HepG2 (cell line): ENCODE data around the gene DOCK4. TPM values are rescaled to one million over a fixed set of nuclear protein-coding genes. Genes with fewer than 3 reads are reported as not detected.

Source experiments
- CBX5 ChIP-seq: sonication (generic); formaldehyde crosslinking; IDR thresholded peaks from 2 replicates; pipeline ENCODE4 v1.4.0; 2020; ENCODE audit warnings: missing genetic modification reagents, borderline replicate concordance
- KDM3A ChIP-seq: IDR thresholded peaks from 2 replicates; pipeline ENCODE4 v1.6.1; 2018; ENCODE audit warnings: low read depth, missing compliant biosample characterization
- NFE2L2 ChIP-seq: fragments of 150-350 bp; IDR thresholded peaks from 2 replicates; pipeline ENCODE4 v1.6.1; 2014; ENCODE audit warnings: low read length
- ZC3H13 ChIP-seq: sonication (generic); formaldehyde crosslinking; IDR thresholded peaks from 2 replicates; pipeline ENCODE4 v1.8.1; 2023; ENCODE audit warnings: mild to moderate bottlenecking, missing genetic modification reagents, moderate library complexity
- ZFP1 ChIP-seq: IDR thresholded peaks from 2 replicates; pipeline ENCODE4 v1.6.1; 2016
- ZNF180 ChIP-seq: sonication (generic); formaldehyde crosslinking; IDR thresholded peaks from 2 replicates; pipeline ENCODE4 v1.4.0; 2020; ENCODE audit warnings: low read depth, missing genetic modification reagents, borderline replicate concordance
- ZNF891 ChIP-seq: sonication (generic); formaldehyde crosslinking; IDR thresholded peaks from 2 replicates; pipeline ENCODE4 v1.5.0; 2020; ENCODE audit warnings: mild to moderate bottlenecking, missing genetic modification reagents
- polyA plus RNA-seq, 8 experiments: library from polyadenylated mRNA; depleted of rRNA in 3 of 8; stranded (reverse) in 7 of 8; unstranded in 1 of 8; fragments of >200 nt; fragmentation: Illumina TruSeq in 4 of 8; extraction: Trizol in 4 of 8; gene quantifications; 2 replicates each; pipeline versions ENCODE4 v1.2.1 to v1.2.3, GENCODE V29; 2011 to 2016; ENCODE audit warnings: low read depth in 4 of 8, missing spikeins in 1 of 8, mixed read lengths in 1 of 8; ENCODE audit not compliant: insufficient read depth in 1 of 8
- total RNA-seq, 5 experiments: library from RNA; depleted of rRNA; stranded (reverse); fragments of >200 nt; fragmentation: Illumina TruSeq; extraction: Trizol; gene quantifications; 2 replicates each; pipeline ENCODE4 v1.2.3, GENCODE V29; 2016; ENCODE audit warnings: low read depth in 1 of 5
- TF ChIP-seq, protein P1 (sequence below): sonication (generic); formaldehyde crosslinking; conservative IDR thresholded peaks from 2 replicates; pipeline ENCODE4 v1.8.0; 2022; ENCODE audit warnings: low read depth, missing genetic modification reagents
- TF ChIP-seq, protein P2 (sequence below): sonication (generic); formaldehyde crosslinking; IDR thresholded peaks from 2 replicates; pipeline ENCODE4 v1.4.0; 2020; ENCODE audit warnings: missing genetic modification reagents
- TF ChIP-seq, protein P3 (sequence below): sonication (generic); formaldehyde crosslinking; conservative IDR thresholded peaks from 2 replicates; pipeline ENCODE4 v1.4.0; 2020; ENCODE audit warnings: mild to moderate bottlenecking, missing genetic modification reagents, moderate library complexity
- TF ChIP-seq, protein P4 (sequence below): sonication (generic); formaldehyde crosslinking; IDR thresholded peaks from 2 replicates; pipeline ENCODE4 v1.4.0; 2020; ENCODE audit warnings: missing genetic modification reagents; ENCODE audit errors: not compliant biosample characterization
- TF ChIP-seq, protein P5 (sequence below): sonication (generic); formaldehyde crosslinking; IDR thresholded peaks from 2 replicates; pipeline ENCODE4 v1.5.1; 2020; ENCODE audit warnings: missing genetic modification reagents, mild to moderate bottlenecking, borderline replicate concordance
- TF ChIP-seq, protein P6 (sequence below): sonication (generic); formaldehyde crosslinking; IDR thresholded peaks from 2 replicates; pipeline ENCODE4 v1.4.0; 2020; ENCODE audit warnings: missing genetic modification reagents

The DOCK4 gene
- total and polyA plus RNA-seq, 2 of the 13 experiments (the other 11 are each of a cell fraction or from before 2014, with no cell fraction given), result 13.5 to 17.4 TPM

DNA sequence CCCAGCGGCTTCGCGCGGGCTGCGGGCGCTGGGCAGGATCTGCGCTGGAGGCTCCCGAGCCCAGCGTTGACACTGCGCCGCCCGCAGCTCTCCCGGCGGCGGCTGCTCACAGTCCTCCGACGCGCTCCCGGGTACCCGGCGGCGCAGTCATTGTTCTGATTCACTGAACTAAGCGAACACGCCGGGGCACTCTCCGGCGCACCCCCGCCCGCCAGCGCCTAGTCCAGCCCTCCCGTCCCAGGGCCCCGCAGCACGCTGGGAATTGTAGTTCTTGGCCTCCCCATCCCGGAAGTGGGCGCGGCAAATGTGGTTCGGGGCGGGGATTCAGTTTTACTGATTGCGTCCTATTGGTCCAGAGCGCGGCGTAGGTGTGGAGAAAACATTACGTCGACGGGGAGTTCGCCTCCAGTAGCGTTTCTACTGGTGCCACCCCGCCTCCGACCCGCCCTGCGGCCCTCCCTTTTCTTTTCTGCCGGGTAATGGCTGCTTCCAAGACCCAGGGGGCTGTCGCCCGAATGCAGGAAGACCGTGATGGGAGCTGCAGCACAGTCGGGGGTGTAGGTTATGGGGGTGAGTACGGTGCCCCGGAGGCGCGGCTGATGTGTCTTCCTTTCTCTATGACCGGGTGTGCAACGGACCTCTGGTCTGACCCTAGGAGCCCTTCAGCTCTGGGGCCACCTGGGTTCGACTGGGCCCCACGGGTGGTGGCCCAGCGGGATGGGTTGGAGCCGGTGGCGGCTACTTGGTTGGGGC lies at the start of gene DOCK4, which contains the start of gene ZNF277 (continued):
- TF ChIP-seq, protein P1, sequence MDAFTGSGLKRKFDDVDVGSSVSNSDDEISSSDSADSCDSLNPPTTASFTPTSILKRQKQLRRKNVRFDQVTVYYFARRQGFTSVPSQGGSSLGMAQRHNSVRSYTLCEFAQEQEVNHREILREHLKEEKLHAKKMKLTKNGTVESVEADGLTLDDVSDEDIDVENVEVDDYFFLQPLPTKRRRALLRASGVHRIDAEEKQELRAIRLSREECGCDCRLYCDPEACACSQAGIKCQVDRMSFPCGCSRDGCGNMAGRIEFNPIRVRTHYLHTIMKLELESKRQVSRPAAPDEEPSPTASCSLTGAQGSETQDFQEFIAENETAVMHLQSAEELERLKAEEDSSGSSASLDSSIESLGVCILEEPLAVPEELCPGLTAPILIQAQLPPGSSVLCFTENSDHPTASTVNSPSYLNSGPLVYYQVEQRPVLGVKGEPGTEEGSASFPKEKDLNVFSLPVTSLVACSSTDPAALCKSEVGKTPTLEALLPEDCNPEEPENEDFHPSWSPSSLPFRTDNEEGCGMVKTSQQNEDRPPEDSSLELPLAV (CRISPR knock-in tag), result no peak
- TF ChIP-seq, protein P2, sequence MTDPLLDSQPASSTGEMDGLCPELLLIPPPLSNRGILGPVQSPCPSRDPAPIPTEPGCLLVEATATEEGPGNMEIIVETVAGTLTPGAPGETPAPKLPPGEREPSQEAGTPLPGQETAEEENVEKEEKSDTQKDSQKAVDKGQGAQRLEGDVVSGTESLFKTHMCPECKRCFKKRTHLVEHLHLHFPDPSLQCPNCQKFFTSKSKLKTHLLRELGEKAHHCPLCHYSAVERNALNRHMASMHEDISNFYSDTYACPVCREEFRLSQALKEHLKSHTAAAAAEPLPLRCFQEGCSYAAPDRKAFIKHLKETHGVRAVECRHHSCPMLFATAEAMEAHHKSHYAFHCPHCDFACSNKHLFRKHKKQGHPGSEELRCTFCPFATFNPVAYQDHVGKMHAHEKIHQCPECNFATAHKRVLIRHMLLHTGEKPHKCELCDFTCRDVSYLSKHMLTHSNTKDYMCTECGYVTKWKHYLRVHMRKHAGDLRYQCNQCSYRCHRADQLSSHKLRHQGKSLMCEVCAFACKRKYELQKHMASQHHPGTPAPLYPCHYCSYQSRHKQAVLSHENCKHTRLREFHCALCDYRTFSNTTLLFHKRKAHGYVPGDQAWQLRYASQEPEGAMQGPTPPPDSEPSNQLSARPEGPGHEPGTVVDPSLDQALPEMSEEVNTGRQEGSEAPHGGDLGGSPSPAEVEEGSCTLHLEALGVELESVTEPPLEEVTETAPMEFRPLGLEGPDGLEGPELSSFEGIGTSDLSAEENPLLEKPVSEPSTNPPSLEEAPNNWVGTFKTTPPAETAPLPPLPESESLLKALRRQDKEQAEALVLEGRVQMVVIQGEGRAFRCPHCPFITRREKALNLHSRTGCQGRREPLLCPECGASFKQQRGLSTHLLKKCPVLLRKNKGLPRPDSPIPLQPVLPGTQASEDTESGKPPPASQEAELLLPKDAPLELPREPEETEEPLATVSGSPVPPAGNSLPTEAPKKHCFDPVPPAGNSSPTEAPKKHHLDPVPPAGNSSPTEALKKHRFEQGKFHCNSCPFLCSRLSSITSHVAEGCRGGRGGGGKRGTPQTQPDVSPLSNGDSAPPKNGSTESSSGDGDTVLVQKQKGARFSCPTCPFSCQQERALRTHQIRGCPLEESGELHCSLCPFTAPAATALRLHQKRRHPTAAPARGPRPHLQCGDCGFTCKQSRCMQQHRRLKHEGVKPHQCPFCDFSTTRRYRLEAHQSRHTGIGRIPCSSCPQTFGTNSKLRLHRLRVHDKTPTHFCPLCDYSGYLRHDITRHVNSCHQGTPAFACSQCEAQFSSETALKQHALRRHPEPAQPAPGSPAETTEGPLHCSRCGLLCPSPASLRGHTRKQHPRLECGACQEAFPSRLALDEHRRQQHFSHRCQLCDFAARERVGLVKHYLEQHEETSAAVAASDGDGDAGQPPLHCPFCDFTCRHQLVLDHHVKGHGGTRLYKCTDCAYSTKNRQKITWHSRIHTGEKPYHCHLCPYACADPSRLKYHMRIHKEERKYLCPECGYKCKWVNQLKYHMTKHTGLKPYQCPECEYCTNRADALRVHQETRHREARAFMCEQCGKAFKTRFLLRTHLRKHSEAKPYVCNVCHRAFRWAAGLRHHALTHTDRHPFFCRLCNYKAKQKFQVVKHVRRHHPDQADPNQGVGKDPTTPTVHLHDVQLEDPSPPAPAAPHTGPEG, result peak; percentile 60; the same call in 1 of the 2 replicates
- TF ChIP-seq, protein P3, sequence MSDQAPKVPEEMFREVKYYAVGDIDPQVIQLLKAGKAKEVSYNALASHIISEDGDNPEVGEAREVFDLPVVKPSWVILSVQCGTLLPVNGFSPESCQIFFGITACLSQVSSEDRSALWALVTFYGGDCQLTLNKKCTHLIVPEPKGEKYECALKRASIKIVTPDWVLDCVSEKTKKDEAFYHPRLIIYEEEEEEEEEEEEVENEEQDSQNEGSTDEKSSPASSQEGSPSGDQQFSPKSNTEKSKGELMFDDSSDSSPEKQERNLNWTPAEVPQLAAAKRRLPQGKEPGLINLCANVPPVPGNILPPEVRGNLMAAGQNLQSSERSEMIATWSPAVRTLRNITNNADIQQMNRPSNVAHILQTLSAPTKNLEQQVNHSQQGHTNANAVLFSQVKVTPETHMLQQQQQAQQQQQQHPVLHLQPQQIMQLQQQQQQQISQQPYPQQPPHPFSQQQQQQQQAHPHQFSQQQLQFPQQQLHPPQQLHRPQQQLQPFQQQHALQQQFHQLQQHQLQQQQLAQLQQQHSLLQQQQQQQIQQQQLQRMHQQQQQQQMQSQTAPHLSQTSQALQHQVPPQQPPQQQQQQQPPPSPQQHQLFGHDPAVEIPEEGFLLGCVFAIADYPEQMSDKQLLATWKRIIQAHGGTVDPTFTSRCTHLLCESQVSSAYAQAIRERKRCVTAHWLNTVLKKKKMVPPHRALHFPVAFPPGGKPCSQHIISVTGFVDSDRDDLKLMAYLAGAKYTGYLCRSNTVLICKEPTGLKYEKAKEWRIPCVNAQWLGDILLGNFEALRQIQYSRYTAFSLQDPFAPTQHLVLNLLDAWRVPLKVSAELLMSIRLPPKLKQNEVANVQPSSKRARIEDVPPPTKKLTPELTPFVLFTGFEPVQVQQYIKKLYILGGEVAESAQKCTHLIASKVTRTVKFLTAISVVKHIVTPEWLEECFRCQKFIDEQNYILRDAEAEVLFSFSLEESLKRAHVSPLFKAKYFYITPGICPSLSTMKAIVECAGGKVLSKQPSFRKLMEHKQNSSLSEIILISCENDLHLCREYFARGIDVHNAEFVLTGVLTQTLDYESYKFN (CRISPR knock-in tag), result peak; percentile 12; the same call in 1 of the 2 replicates
- TF ChIP-seq KDM3A, result peak; percentile 29; the same call in 1 of the 2 replicates
- TF ChIP-seq ZNF891 (CRISPR knock-in tag), result no peak; the same call in 1 of the 2 replicates
- TF ChIP-seq ZNF180 (CRISPR knock-in tag), result no peak
- no peak for TF ChIP-seq NFE2L2
- TF ChIP-seq, protein P4, sequence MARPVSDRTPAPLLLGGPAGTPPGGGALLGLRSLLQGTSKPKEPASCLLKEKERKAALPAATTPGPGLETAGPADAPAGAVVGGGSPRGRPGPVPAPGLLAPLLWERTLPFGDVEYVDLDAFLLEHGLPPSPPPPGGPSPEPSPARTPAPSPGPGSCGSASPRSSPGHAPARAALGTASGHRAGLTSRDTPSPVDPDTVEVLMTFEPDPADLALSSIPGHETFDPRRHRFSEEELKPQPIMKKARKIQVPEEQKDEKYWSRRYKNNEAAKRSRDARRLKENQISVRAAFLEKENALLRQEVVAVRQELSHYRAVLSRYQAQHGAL (CRISPR knock-in tag), result no peak
- TF ChIP-seq CBX5, result no peak; the same call in 1 of the 2 replicates
- TF ChIP-seq, protein P5, sequence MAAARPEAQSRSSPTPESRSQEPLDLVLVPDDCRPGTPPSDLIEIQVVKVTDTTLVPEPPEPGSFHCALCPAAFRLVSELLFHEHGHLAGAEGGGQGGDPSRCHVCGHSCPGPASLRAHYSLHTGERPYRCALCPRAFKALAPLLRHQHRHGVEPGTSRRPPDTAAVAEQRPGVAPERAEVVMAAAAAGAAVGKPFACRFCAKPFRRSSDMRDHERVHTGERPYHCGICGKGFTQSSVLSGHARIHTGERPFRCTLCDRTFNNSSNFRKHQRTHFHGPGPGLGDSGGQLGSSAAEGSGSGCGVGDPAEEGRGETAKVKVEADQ (CRISPR knock-in tag), result no peak; the same call in 1 of the 2 replicates
- 0 out of 2 replicates have a peak, but pooled peaks have one; percentile 62 for TF ChIP-seq ZC3H13
- TF ChIP-seq ZFP1, result no peak
- TF ChIP-seq, protein P6, sequence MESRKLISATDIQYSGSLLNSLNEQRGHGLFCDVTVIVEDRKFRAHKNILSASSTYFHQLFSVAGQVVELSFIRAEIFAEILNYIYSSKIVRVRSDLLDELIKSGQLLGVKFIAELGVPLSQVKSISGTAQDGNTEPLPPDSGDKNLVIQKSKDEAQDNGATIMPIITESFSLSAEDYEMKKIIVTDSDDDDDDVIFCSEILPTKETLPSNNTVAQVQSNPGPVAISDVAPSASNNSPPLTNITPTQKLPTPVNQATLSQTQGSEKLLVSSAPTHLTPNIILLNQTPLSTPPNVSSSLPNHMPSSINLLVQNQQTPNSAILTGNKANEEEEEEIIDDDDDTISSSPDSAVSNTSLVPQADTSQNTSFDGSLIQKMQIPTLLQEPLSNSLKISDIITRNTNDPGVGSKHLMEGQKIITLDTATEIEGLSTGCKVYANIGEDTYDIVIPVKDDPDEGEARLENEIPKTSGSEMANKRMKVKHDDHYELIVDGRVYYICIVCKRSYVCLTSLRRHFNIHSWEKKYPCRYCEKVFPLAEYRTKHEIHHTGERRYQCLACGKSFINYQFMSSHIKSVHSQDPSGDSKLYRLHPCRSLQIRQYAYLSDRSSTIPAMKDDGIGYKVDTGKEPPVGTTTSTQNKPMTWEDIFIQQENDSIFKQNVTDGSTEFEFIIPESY, result no peak
